WI38 (cell line): ENCODE results near the gene MAP7D1.
A peak's percentile ranks its signal among the peaks of the same experiment; 100 is the strongest.

Experiments used
- H3K4me3 ChIP-seq: 2 replicates; pipeline ENCODE4 v1.5.1; 2011; ENCODE audit warnings: low read depth, mild to moderate bottlenecking, control low read depth, low read length
- CTCF ChIP-seq: IDR thresholded peaks from 2 replicates; pipeline ENCODE4 v1.5.1; 2012; ENCODE audit warnings: low read depth, mild to moderate bottlenecking, control low read depth, low read length

The MAP7D1 gene

GRCh38 chr1:36122062-36123030 lies 33.6 kb upstream of the MAP7D1 start:
- H3K4me3 ChIP-seq, result no peak overlapping the region
- TF ChIP-seq CTCF, result no peak

GRCh38 chr1:36123356-36123755 lies 32.6 kb upstream of the MAP7D1 start:
- no peak for TF ChIP-seq CTCF
- H3K4me3 ChIP-seq, result no peak overlapping the region

GRCh38 chr1:36124404-36125128 lies 31.4 kb upstream of the MAP7D1 start:
- H3K4me3 ChIP-seq, result no peak overlapping the region
- TF ChIP-seq CTCF, result no peak

- H3K4me3 ChIP-seq, result 0 out of 2 replicates have a peak within 1 kb of the TSS, but pooled peaks have one; percentile 21
Measured at GRCh38 chr1:36125129-36125991, 30.6 kb upstream of the MAP7D1 start, which contains the start of gene COL8A2. TSS of gene COL8A2 (minus strand) at chr1:36125222. CDS start at chr1:36100242, 24,980 bp downstream.

GRCh38 chr1:36126005-36126716 lies 29.8 kb upstream of the MAP7D1 start:
- no peak overlapping the region for H3K4me3 ChIP-seq
- no peak for TF ChIP-seq CTCF

More at GRCh38 chr1:36125129-36125991, 30.6 kb upstream of the MAP7D1 start, which contains the start of gene COL8A2:
- TF ChIP-seq CTCF, result no peak

- TF ChIP-seq CTCF, result no peak
- no peak overlapping the region for H3K4me3 ChIP-seq
Measured at GRCh38 chr1:36126797-36127500, 29.0 kb upstream of the MAP7D1 start.
